ENCODE measurements around the gene CAPN14.
A peak's percentile ranks its signal among the peaks of the same experiment; 100 is the strongest.
"Not testable (repeated sequence)": the region's sequence is repeated elsewhere in the genome, so short reads cannot be mapped to it uniquely, and the experiment has no call there.

The CAPN14 gene

DNA sequence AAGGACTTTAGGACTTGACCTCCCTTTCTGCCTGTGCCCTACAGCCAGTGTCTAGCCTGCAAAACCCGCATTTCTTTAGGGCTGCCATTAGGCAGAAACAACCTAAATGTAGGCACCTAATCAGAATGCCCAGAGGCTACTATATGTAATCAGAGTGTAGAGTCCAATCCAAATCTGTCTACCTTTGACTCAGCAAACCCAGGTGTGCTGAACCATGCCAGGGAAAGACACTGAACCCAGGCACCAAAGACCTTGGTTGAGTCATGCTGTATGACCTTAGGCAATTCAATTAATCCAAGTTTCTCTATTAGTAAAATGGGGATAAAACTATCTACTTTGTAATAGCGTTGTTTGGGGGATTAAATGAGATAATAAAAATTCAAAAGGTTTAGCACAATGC lies 20.7 kb downstream of the CAPN14 start:
- no peak for DNase-seq (ENCODE audit: low read depth in 2 of 2)

DNA sequence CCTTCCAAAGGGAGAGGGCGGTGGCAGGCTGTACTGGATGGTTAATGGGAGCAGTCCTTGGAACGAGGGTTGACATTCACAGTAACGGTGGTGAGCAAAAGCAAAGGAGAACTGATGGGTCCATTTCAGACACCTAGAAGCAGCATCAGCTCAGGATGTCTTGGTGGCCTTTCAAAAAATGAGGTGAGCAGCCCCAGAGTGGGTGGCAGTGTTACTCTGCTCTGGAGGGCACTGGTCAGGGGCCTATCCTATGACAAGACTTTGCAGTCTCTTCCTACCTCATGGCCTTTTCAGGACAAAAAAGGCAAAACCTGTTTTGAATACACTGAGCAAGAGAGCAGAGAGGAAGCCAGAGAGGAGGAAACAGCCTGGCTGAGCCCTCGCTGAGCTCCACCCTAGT lies 23.5 kb downstream of the CAPN14 start:
- DNase-seq (ENCODE audit: low read depth in 2 of 2), result no peak

DNA sequence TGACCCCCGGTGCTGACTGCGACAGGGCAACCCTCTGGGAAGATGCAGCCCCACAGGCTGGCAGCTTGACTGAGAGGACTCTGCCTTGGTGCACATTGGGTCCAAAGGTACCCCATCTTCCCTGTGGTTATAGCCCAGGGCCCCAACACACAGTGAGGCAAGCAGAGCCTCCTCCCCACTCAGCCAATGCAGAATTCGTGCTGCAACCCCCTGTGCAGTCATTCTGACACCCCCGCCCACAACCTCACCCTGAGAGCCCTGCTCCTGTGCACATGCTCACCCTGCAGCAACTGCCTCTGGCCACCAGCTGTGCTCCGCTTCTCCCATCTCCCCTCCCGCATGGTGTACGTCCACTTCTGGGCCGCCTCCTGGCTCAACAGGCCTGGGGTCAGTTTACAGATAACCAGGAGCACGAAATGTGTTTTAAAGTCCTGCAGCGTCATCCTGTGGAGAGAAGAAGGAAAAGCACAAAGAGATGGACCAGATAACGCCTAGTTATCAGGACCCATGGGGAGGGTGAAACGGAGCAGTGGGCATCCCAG lies 24.4 kb downstream of the CAPN14 start:
- DNase-seq (ENCODE audit: low read depth in 2 of 2), result no peak

DNA sequence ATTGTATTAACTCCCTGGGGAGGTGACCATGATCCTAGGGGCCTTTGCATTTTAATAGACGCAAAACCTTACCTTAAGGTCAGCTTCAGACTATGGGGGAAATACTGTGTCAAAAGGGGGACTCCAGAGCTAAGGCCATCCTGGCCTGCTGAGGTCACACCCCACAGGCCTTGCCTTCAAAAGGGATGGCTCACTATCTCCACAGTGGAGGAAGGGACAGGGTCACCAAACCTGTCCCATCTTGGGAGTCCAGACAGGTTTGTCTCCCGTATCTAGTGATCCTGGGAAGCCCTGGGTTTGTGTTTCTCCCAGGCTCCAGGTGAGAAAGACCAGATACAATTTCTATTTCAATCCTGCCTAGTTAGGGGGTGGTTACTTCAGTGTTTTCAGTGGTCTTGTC lies 24.9 kb downstream of the CAPN14 start:
- DNase-seq (ENCODE audit: low read depth in 2 of 2), result no peak

DNA sequence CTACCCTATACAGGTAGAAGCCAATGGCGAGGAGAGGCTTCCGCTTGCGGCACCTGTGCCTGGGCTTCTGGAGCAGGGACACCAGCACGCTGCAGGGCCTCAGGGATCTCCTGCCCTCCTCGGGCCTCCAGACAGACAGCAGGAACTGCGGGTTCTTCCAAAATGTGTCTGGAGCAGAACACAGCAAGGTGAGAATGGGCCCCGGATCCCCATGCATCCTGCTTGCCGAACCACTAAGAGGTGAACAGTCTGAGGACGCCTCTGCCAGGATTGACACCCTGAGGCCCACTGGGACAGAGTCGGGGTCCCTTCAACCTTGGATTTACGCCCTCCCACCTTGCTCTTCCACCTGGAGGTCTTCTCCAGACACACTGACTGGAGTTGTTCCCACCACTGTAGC lies 25.4 kb downstream of the CAPN14 start:
- no peak for DNase-seq (ENCODE audit: low read depth in 2 of 2)

DNA sequence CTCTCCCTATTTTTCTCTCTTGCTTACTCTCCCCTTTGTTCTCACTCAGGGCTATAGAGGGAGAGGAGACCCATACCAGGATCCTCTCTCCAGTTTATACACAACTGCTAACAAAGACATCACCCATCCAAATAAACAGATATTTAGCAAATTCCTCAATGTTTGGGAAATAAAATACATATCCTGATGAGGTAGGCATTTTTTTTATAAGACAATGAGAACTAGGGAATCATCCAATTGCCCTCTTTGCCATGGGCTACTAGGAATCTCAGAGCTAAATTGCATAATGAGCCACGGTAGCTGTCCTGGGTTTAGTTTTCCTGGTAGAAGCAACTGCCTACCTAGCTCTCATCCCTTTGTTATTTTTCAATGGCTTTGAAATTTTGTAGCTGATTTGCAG lies 27.1 kb downstream of the CAPN14 start:
- DNase-seq (ENCODE audit: low read depth in 2 of 2), result no peak

DNA sequence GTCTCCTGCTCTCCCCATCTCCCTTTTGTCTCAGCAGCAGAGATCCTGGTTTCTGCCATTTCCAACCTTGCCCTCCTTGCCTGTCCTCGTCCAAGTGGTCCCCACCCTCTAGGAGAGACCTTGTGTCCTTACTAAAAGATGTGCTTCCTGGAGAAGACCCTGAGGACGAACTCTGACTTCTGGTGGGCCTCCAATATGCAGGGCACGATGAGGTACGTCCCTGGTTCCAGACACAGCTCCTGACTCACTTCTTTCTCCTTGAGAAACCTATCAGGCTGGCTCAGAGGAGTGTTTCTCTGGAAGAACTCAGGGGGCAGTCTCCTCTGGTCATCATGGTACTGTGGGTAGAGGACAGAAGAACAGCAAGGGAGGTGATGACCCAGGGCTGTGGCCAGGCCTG lies 28.2 kb downstream of the CAPN14 start:
- no peak for DNase-seq (ENCODE audit: low read depth in 2 of 2)

DNA sequence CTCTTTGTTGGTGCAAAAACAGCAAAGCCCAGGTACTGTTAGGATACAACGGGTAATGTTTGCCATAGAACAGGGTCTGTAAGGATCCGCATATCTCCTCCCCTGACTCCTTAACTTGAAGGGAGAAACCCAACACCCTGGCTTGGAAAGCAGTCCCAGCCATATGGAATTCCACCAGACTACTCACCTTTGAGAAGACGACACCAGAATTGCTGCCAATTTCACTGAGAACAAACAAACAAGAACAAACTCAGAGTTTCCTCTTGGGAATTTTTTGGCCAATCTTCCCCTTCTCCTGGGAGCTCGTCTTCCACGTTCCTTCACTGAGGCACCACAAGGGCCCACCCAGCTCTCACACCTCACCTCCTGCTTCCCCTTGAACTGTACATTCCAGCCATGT lies 29.2 kb downstream of the CAPN14 start:
- no peak for DNase-seq (ENCODE audit: low read depth in 2 of 2)

DNA sequence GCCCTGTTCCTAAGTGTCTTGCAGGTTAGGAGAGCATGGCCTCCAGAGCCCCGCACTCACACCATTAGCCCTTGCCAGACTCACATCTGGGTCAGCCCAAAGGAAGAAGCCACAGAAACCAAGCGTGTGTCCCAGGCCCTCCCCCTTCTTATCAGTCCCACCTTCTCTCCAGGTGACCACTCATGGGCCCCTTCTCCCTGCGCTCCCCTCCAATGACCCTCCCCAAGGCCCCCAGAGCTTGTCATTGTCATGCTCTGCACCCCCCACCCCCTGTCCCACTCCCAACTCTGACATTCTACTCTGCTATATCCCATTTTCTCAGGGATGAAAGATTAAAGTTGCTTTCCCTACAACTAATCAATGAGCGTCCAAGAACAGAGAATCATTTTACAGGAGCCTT lies 30.1 kb downstream of the CAPN14 start:
- no peak for DNase-seq (ENCODE audit: low read depth in 2 of 2)

DNA sequence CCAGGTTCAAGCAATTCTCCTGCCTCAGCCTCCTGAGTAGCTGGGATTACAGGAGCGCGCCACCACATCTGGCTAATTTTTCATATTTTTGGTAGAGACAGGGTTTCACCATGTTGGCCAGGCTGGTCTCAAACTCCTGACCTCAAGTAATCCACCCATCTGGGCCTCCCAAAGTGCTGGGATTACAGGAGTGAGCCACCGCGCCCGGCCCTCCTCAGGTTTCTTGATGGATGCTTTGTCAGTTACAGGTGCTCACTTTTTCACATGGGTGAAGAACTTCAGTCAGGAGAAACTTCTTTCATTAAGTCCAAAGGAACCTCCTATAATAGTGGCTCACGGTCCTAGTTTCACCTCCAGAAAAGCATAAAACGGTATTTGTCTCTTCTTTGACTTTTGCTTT lies 33.3 kb downstream of the CAPN14 start:
- DNase-seq (ENCODE audit: low read depth in 2 of 2), result not testable (repeated sequence)

DNA sequence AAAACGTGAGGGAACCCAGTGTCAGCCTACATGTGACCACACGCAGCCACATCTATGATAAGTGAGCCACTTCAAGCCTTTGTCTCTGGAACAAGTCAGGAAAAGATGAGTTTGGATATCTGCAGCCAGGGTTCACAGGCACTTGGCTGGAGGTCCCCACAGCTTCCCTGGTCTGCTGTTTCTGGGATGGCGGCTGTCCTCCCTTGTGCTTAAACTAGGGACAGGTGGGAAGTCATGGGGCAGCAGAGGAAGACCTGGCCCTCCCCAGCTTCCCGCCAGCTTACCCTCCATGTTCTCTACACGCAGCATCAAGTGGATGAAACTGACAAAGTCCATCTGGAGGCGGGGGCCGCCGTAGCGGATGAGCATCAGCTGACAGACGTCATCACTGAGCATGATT lies 40.6 kb downstream of the CAPN14 start:
- no peak for DNase-seq (ENCODE audit: low read depth in 2 of 2)

DNA sequence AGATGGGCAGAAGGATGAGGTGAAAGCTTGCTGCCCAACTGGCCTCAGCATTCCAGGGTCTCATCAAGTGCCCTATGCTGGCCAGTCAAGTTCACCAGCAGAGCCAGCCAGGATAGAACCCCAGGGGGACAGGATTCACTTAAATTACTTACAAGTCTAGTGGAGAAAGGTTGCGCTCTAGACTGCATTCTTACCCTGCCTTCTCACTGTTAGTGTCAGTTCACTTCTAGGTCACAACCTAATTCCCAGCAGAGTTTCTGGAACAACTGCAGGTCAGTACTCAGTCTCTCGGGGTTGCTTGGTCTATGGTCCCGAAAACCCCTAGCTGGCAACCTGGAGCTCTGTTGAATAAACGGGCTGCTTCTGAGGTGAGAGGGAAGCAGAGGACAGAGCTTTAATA lies 46.2 kb downstream of the CAPN14 start:
- no peak for DNase-seq (ENCODE audit: low read depth in 2 of 2)

DNA sequence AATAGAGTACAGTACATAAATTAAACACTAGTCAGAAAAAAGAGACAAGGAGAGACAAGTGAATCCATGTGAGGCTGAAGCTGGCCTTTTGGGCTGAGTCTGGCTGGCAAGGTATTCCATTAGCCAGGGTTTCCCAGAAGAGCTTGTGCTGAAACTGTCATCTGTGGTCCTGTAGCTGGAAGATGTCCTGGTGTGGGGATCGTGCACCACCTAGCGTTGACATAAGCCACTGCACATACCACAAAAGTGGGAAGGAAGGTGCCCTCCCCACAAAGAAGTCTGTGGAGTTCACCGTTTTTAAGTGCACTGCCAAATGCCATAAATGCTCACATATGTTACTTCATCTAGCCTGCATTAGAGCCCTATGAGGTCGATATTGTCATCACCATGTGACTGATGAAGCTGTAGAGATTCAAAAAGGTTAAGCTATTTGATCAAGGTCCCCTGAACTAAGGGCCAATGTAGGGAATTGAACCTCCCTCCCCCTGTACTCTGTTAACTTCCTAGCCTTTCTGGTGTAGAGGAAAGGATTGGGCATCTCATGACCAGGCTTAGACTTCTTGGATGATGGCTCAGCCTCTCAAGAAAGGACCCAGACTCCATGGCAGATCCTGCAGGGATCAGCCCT lies 47.1 kb downstream of the CAPN14 start:
- peak; percentile 7 to 9 for DNase-seq (ENCODE audit: low read depth in 2 of 2)

DNA sequence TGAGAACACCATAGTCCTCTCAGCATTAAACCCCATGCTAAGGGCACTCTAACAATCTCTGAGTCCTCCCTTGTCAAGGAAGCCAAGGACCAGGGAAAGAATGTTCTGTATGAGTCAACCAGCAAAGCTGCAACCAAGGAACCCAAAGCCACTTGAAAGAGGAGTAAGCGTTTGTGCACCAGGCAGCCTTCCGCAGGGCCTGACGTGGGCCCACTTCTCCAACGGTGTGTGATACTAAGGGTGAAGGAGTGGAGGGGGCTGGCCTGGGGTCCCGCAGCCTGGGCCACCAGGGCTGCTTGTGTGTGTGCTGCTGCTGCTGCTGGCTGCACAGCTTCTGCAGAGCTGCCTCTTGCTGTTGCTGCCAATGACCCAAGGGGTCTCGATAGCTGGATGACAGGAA lies 49.0 kb downstream of the CAPN14 start:
- no peak for DNase-seq (ENCODE audit: low read depth in 2 of 2)

DNA sequence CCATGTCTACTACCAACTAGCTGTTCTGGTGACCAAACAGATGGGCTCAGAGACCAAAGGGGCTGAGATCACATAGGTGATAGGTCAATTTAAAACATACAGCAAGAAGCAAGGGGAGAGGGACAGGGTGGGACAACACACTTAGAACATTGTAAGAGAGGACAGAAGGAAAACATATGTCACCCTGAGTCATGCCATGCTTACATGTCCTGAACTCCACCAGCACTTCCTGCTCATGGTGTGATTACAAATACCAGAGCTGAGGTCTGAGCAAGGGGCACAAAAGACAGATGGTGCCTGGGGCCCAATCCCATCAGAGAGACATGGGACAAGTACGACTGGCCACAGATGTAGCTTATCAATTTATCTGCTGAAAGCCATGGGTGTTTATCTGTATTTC lies 50.4 kb downstream of the CAPN14 start:
- DNase-seq (ENCODE audit: low read depth in 2 of 2), result no peak

DNA sequence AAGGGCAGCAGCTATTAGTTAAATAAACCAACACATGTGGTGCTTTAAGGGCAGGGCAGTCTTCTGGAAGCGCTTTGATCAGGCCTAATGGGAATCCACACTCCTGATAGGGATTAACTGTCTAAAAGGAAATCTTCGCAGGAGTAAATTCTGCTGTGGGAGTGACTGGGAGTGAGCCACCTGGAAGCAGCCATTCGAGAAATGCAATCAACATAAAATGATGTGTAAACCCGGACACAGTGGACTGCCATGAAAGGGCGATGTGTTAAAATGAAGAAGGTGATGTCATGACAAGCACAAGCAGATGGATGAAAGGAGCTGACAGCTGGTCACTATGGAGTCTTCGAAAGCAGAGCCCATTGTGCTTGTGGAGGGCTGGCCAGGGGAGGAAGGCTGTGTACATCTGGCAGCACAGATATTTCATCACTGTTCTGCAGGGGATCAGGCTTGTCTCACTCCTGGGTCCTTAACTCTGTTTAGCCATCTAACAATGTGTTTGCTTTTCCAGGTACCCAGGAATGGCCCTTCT lies 54.2 kb downstream of the CAPN14 start:
- no peak for DNase-seq (ENCODE audit: low read depth in 2 of 2)

DNA sequence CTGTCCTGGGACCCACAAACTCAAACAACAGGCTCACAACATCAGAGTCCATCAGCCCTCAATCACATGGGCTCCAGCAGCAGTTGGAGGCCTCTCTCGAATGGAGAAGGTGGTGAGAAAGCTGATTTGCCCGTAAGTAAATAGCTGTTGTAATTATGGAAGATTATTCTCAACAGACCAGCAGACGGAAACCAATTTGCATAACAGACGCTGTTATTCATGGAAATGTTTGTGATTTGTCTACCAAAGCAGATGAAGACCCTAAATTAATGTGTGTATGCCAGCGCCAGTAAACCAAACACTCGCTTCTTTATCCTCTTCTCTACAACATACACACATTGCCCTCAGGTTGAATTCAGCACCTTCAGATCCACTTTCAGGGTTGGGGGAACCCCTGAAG lies 55.7 kb downstream of the CAPN14 start:
- DNase-seq (ENCODE audit: low read depth in 2 of 2), result no peak

DNA sequence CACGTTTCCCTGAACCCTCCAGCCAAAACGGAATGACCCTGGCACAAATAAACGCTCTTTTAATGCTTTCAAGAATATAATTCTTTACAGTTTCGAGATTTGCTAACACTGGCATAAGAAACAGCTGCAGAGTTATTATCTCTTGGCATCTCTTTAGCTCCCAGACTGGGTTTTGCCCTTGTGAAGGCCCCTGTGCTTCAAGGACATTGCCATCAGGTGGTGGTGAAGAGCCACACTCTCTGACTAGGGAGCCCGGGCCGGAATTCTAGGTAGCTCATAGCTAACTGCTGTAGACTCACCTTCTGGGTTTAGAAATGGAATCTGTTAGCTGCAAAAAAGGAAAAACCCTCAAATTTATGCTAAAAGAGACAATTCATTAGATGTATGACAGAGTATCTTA lies 65.8 kb downstream of the CAPN14 start:
- DNase-seq (ENCODE audit: low read depth in 2 of 2), result no peak

DNA sequence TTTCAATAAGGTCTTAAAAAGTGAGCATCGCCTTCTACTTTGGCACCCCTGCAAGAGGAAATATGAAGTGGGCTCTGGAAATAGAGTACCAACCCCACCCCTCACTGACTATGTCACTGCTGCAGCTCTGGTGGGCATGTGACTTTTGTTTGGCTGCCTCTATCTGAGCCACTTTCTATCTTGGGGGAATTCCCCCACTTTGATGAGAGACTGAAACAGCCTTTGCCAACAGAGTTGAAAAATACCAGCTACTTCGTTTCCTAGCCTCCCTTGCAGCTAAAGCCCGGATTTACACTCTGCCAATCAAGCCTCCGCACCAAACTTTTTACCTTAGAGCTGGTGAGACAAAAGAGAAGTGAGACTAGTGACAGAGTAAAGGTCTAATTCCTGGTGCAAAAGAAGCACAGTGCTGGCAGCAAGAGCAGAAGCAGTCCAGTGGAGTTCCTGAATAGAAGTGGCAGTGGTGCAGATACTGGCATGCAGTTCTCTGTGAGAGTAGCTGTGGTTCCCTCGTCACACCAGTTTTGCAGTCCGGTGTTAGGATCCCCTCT lies 67.1 kb downstream of the CAPN14 start:
- no peak for DNase-seq (ENCODE audit: low read depth in 2 of 2)

DNA sequence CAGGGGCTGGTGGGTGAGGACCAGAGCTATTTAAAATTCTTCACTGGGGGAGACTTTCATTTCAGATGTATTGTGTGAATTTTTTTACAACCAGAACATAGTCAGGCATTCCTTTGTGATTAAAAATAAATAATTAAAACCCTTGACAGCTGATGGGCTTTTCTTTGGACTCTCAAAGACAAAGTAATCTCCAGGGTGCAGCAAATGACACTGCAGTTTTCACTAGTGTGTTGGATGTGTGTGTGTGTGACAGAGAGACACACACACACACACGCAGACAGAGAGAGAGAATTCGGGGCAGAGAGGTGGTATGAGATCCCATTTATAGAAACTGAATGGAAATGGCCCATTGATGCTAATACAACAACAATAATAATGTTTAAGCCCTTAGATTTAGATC lies 68.8 kb downstream of the CAPN14 start:
- DNase-seq (ENCODE audit: low read depth in 2 of 2), result no peak

DNA sequence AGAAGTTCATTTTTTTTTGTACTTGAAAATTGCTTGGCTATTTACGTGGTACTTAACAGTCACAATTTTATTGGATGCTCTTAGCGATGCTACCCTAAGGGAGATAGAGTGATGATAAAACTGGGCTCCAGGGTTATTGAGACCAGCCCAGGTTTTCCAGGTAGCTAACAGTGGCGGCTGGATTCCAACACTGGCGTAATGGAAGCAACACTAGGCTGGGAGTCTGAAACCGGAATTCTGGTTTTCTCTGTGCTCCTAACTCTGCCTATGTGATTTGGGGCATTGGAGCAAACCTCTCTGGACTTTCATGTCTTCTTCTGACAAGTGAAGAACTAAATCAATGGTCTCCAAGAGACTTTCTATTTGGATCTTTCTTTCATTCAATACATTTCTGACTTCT lies 69.7 kb downstream of the CAPN14 start:
- no peak for DNase-seq (ENCODE audit: low read depth in 2 of 2)

DNA sequence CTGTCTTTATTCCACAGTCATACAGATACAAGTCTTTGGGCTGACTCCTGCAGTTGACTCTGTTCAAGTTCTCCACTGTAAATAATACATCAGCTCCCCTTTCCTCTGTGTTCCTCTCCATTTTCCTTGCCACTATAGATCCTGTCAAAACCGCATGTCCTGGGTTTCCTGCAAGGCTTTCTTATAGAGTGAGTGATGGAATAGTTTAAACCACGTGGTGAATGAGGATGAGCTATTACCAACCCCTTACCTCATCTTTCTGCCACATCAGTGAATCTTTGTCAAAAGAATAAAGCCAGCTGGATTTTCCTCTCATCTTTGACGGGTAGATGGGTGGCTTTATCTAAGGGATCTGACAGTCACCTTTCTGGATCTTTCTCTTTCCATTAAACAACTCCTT lies 75.2 kb downstream of the CAPN14 start:
- no peak for DNase-seq (ENCODE audit: low read depth in 2 of 2)

DNA sequence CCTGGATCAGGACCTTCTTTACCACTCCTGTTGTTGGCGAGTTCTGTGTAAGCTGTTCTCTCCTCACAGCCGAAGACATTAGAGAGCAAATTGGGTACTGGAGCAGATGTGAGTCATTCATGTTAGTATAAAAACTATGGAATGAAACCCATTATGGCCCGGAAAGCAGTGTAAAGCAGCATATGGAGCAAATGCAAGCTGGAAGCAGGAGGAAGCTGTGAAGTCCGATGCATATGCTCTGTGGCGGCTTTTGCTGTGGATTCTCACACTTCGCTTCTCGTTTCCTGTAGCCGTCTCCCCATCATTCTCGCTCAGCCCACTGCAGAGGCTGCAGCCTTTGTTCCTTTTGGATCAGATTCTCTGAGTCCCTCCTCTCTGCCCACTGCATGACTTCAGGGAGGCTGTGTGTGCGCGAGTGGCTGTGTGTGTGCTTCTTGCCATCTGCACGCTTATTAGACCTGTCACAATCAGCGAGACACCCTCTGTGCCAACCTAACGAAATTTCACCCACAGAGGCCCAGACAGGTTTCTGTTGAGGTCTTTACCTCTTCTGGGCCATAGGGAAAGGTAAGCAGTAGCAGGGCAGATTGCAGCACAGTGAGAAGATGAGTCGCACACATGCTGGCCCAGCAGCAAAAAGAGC lies 75.8 kb downstream of the CAPN14 start:
- no peak for DNase-seq (ENCODE audit: low read depth in 2 of 2)

Data from stimulated activated CD8-positive, alpha-beta memory T cell treated with anti-CD3 and anti-CD28 coated beads, Interleukin-2, amount 100 ng/mL, for 1 hour (primary cell).